ENCODE results near the gene POLR1B.

GRCh38 chr2:112588611-112589045, 46.4 kb downstream of the POLR1B start:
- TF ChIP-seq POLR2A (IDR thresholded peaks at IDR 0.05; ENCODE audit: insufficient read depth in 1 of 2, low read depth in 2 of 2, low read length in 2 of 2) = no peak
- no peak for TF ChIP-seq POLR2AphosphoS5 (IDR thresholded peaks at IDR 0.05; ENCODE audit: low read depth, low read length)
- TF ChIP-seq JUNB (CRISPR knock-in tag; IDR thresholded peaks at IDR 0.05; ENCODE audit: borderline replicate concordance) = no peak
- no peak for TF ChIP-seq CBX2 (IDR thresholded peaks at IDR 0.05; ENCODE audit: low read depth, low read length)
- no peak for TF ChIP-seq CBX2 (CRISPR knock-in tag; IDR thresholded peaks at IDR 0.05; ENCODE audit: low read depth)
- TF ChIP-seq, protein P1, sequence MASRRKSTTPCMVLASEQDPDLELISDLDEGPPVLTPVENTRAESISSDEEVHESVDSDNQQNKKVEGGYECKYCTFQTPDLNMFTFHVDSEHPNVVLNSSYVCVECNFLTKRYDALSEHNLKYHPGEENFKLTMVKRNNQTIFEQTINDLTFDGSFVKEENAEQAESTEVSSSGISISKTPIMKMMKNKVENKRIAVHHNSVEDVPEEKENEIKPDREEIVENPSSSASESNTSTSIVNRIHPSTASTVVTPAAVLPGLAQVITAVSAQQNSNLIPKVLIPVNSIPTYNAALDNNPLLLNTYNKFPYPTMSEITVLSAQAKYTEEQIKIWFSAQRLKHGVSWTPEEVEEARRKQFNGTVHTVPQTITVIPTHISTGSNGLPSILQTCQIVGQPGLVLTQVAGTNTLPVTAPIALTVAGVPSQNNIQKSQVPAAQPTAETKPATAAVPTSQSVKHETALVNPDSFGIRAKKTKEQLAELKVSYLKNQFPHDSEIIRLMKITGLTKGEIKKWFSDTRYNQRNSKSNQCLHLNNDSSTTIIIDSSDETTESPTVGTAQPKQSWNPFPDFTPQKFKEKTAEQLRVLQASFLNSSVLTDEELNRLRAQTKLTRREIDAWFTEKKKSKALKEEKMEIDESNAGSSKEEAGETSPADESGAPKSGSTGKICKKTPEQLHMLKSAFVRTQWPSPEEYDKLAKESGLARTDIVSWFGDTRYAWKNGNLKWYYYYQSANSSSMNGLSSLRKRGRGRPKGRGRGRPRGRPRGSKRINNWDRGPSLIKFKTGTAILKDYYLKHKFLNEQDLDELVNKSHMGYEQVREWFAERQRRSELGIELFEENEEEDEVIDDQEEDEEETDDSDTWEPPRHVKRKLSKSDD (CRISPR knock-in tag; IDR thresholded peaks at IDR 0.05; ENCODE audit: low read depth) = no peak
- TF ChIP-seq SOX5 (CRISPR knock-in tag; IDR thresholded peaks at IDR 0.05; ENCODE audit: borderline replicate concordance) = no peak
- TF ChIP-seq, protein P2, sequence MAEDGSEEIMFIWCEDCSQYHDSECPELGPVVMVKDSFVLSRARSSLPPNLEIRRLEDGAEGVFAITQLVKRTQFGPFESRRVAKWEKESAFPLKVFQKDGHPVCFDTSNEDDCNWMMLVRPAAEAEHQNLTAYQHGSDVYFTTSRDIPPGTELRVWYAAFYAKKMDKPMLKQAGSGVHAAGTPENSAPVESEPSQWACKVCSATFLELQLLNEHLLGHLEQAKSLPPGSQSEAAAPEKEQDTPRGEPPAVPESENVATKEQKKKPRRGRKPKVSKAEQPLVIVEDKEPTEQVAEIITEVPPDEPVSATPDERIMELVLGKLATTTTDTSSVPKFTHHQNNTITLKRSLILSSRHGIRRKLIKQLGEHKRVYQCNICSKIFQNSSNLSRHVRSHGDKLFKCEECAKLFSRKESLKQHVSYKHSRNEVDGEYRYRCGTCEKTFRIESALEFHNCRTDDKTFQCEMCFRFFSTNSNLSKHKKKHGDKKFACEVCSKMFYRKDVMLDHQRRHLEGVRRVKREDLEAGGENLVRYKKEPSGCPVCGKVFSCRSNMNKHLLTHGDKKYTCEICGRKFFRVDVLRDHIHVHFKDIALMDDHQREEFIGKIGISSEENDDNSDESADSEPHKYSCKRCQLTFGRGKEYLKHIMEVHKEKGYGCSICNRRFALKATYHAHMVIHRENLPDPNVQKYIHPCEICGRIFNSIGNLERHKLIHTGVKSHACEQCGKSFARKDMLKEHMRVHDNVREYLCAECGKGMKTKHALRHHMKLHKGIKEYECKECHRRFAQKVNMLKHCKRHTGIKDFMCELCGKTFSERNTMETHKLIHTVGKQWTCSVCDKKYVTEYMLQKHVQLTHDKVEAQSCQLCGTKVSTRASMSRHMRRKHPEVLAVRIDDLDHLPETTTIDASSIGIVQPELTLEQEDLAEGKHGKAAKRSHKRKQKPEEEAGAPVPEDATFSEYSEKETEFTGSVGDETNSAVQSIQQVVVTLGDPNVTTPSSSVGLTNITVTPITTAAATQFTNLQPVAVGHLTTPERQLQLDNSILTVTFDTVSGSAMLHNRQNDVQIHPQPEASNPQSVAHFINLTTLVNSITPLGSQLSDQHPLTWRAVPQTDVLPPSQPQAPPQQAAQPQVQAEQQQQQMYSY (CRISPR knock-in tag; IDR thresholded peaks at IDR 0.05) = no peak
- no peak for TF ChIP-seq RFX1 (IDR thresholded peaks at IDR 0.05)
- no peak for TF ChIP-seq CTCF (CRISPR knock-in tag; IDR thresholded peaks at IDR 0.05)
- TF ChIP-seq, protein P3, sequence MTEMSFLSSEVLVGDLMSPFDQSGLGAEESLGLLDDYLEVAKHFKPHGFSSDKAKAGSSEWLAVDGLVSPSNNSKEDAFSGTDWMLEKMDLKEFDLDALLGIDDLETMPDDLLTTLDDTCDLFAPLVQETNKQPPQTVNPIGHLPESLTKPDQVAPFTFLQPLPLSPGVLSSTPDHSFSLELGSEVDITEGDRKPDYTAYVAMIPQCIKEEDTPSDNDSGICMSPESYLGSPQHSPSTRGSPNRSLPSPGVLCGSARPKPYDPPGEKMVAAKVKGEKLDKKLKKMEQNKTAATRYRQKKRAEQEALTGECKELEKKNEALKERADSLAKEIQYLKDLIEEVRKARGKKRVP (CRISPR knock-in tag; IDR thresholded peaks at IDR 0.05) = no peak
- TF ChIP-seq, protein P4, sequence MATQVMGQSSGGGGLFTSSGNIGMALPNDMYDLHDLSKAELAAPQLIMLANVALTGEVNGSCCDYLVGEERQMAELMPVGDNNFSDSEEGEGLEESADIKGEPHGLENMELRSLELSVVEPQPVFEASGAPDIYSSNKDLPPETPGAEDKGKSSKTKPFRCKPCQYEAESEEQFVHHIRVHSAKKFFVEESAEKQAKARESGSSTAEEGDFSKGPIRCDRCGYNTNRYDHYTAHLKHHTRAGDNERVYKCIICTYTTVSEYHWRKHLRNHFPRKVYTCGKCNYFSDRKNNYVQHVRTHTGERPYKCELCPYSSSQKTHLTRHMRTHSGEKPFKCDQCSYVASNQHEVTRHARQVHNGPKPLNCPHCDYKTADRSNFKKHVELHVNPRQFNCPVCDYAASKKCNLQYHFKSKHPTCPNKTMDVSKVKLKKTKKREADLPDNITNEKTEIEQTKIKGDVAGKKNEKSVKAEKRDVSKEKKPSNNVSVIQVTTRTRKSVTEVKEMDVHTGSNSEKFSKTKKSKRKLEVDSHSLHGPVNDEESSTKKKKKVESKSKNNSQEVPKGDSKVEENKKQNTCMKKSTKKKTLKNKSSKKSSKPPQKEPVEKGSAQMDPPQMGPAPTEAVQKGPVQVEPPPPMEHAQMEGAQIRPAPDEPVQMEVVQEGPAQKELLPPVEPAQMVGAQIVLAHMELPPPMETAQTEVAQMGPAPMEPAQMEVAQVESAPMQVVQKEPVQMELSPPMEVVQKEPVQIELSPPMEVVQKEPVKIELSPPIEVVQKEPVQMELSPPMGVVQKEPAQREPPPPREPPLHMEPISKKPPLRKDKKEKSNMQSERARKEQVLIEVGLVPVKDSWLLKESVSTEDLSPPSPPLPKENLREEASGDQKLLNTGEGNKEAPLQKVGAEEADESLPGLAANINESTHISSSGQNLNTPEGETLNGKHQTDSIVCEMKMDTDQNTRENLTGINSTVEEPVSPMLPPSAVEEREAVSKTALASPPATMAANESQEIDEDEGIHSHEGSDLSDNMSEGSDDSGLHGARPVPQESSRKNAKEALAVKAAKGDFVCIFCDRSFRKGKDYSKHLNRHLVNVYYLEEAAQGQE (IDR thresholded peaks at IDR 0.05; ENCODE audit: borderline replicate concordance in 1 of 2, low read depth in 1 of 2, low read length in 2 of 2) = no peak
- TF ChIP-seq GLI4 (CRISPR knock-in tag; IDR thresholded peaks at IDR 0.05; ENCODE audit: borderline replicate concordance) = no peak
- TF ChIP-seq SIN3A (IDR thresholded peaks at IDR 0.05; ENCODE audit: borderline replicate concordance, low read depth, low read length) = no peak

Measured in HepG2 (cell line).